Stimulated activated naive B cell treated with anti-CD40 and anti-IgM and Interleukin-4, amounts not matched to agents 10 μg/mL and 1 μg/mL and 100 μg/mL, for 72 hours (primary cell): ENCODE data around the gene DEPP1.
A peak's percentile ranks its signal among the peaks of the same experiment; 100 is the strongest.

ENCODE experiments used
- ATAC-seq, 2 donors: fragments of 150-1000 bp; cut with Tn5 transposase; replicated peaks; 2 replicates each; pipeline ENCODE4 v1.10.0; 2021; ENCODE audit warnings: moderate library complexity in 1 of 2
- DNase-seq: peaks from one replicate; pipeline ENCODE4 v3.0.0; 2021
- H3K27ac Mint-ChIP-seq: one replicate; pipeline ENCODE4 v1.8.0; 2022; ENCODE audit warnings: mild to moderate bottlenecking, mixed read lengths
- H3K27me3 Mint-ChIP-seq, 2 donors: one replicate each; pipeline ENCODE4 v1.8.0; 2022; ENCODE audit warnings: mixed read lengths in 2 of 2
- H3K36me3 Mint-ChIP-seq, 2 donors: one replicate each; pipeline ENCODE4 v1.8.0; 2022; ENCODE audit warnings: mixed read lengths in 2 of 2, mild to moderate bottlenecking in 1 of 2
- H3K4me1 Mint-ChIP-seq, 2 donors: one replicate each; pipeline ENCODE4 v1.8.0; 2022; ENCODE audit warnings: mixed read lengths in 2 of 2, mild to moderate bottlenecking in 1 of 2
- H3K4me3 Mint-ChIP-seq, 2 donors: one replicate each; pipeline ENCODE4 v1.8.0; 2022; ENCODE audit warnings: mild to moderate bottlenecking in 2 of 2, mixed read lengths in 2 of 2, moderate library complexity in 1 of 2
- H3K9me3 Mint-ChIP-seq, 2 donors: one replicate each; pipeline ENCODE4 v1.8.0; 2022; ENCODE audit warnings: mixed read lengths in 2 of 2, mild to moderate bottlenecking in 1 of 2

DEPP1 gene

GRCh38 chr10:44952779-44953231 is 25.8 kb downstream of the DEPP1 start:
- Mint-ChIP-seq H3K27me3 (no peaks in the 10 kb centered on the region), H3K36me3 (peaks cover 19 to 33% of the 10 kb centered on the region in 2 donors), H3K9me3 (no peaks in the 10 kb centered on the region), H3K4me1 (peaks cover 45 to 61% of the 10 kb centered on the region in 2 donors), H3K4me3 (no peak overlapping the region), H3K27ac (no peak overlapping the region)
- ATAC-seq (no peak), DNase-seq (no peak)

DNA sequence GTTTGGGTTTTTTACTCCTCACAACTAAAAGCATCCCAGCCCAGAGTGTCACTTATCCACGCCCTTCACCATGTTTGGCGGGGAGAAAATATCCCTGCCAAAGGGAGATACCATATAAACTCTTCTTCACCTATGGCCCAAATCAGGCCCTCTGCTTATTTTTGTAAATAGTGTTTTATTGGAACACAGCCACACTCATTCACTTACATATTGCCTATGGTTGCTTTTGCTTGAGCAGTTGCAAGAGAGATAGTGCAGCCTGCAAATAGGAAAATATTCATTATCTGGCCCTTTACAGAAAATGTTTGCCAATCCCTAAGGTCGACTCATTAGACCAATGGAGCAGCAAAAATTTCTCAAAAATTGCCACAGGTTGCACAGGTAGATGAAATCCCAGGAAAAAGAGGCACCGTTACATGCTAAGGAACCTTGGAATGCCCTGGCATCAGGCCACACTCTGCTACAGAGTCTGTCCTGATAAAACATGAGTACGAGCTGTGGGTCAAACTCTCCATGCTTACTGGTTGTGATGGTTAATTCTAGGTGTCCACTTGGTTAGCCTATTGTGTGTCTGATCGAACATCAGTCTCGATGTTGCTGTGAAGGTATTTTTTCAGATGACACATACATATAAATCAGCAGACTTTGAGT is 26.9 kb downstream of the DEPP1 start:
- Mint-ChIP-seq H3K36me3 (peaks cover 17 to 24% of the 10 kb centered on the region in 2 donors), H3K27me3 (no peaks in the 10 kb centered on the region), H3K27ac (no peak overlapping the region), H3K9me3 (no peaks in the 10 kb centered on the region), H3K4me3 (no peak overlapping the region), H3K4me1 (peaks cover 50 to 60% of the 10 kb centered on the region in 2 donors)
- DNase-seq (no peak), ATAC-seq (no peak)

DNA sequence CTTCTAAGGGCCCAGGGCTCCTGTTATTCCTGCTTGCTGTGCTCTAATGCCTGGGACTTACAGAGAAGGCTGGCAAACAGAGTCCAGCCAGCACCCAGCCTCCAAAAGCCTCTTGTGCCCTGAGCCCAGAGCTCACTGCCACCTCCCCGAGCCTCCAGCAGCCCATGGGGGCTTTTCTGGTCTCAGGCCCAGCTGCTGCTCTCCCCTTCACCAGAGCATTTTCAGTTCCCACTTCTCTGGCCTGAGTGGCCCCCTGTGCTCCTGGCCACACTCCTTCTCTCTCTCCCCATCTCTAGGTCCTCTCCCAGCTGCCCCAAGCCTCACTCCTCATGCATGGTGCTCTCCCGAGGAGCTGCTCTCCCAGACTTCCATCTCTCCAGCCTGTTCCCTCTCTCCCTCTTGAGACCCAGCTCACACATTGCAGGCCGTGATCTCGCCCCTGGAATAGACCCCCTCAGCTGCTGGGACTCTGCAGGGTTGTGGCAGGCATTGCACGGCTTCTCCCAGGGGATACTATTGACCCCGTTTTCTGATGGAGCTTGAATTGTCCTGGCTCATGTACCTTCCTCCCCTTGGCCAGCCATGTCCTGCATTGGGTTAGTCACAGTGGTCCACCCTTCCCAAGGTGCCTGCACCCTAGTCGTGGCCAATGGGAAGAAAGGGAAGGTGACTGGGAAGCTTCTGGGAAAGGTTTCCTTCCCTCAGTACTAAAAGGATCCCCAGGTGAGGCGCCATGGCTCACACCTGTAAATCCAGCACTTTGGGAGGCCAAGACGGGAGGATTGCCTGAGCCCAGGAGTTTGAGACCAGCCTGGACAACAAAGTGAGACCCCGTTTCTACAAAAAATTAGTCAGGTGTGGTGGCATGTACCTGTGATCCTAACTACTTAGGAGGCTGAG is 28.0 kb downstream of the DEPP1 start:
- Mint-ChIP-seq H3K27me3 (no peaks in the 10 kb centered on the region), H3K36me3 (peaks cover 14 to 19% of the 10 kb centered on the region in 2 donors), H3K4me1 (peaks cover 51 to 60% of the 10 kb centered on the region in 2 donors), H3K4me3 (peak overlapping the region; percentile 8 to 12), H3K9me3 (peaks cover 0 to 9% of the 10 kb centered on the region in 2 donors), H3K27ac (peak overlapping the region; percentile 33)
- DNase-seq (no peak), ATAC-seq (peak; percentile 29 to 30)

- no peak for ATAC-seq
- H3K4me3 Mint-ChIP-seq = peak overlapping the region in 1 of 2 donors; percentile 5
- H3K27me3 Mint-ChIP-seq = no peaks in the 10 kb centered on the region
- H3K9me3 Mint-ChIP-seq = peaks cover 2 to 13% of the 10 kb centered on the region in 2 donors
- H3K27ac Mint-ChIP-seq = no peak overlapping the region
- peaks cover 16 to 24% of the 10 kb centered on the region in 2 donors for H3K36me3 Mint-ChIP-seq
- no peak for DNase-seq
- peaks cover 51 to 58% of the 10 kb centered on the region in 2 donors for H3K4me1 Mint-ChIP-seq
These were observed 28.7 kb downstream of the DEPP1 start for GRCh38 chr10:44949915-44950314.

DNA sequence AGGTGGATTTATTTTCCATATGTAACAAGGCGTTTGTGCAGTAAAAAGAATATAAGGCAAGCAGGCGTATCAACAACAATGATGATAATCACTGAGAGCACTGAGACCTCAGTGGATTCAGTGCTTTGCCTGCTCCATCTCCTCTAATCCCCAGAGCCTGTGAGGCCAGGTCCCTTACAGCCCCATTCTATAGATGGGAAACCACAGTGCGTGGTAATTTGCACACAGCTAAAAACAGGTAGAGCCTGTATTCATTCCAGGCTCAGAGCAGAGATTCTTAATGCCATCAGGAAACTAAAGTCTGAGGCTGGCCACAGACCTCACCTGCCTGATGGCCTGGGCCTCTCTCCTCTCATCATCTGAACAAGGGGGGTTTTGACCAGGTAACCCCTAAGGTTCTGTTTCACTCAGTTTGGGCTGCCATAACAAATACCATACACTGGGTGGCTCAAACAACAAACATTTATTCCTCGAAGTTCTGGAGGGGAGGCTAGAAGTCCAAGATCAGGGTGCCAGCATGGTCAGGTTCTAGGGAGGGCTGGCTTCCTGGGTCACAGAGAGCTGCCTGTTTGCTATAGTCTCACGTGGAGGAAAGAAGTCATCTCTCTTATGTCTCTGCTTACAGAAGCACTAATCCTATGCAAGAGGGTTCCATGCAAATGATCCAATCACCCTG is 29.3 kb downstream of the DEPP1 start:
- no peaks in the 10 kb centered on the region for H3K27me3 Mint-ChIP-seq
- H3K36me3 Mint-ChIP-seq = peaks cover 17 to 26% of the 10 kb centered on the region in 2 donors
- H3K4me3 Mint-ChIP-seq = peak overlapping the region in 1 of 2 donors; percentile 47
- peaks cover 6 to 19% of the 10 kb centered on the region in 2 donors for H3K9me3 Mint-ChIP-seq
- peak in 1 of 2 donors; percentile 10 for ATAC-seq
- DNase-seq = no peak
- peaks cover 48 to 53% of the 10 kb centered on the region in 2 donors for H3K4me1 Mint-ChIP-seq
- H3K27ac Mint-ChIP-seq = peak overlapping the region; percentile 68

DNA sequence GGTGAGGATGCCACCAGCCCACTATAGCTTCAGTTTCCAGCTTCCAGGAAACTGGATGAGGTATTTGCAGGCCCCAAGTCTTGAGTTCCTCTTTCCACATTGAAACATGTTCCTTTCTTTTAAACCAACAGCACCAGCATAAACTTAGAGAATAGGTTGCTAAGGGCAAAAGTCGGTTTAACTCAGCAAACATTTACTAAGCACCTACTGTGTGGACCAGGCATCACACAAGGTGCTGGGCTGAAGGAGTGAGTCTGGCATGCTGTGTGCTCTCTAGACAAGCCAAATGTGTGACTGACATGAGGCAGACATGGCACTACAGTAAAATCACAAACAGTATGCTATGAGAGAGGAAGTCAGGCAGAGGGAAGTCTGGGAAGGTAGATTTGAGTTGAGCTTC is 30.0 kb downstream of the DEPP1 start:
- Mint-ChIP-seq H3K27me3 (no peaks in the 10 kb centered on the region), H3K4me3 (peak overlapping the region in 1 of 2 donors; percentile 47), H3K36me3 (peaks cover 17 to 27% of the 10 kb centered on the region in 2 donors), H3K9me3 (peaks cover 9 to 23% of the 10 kb centered on the region in 2 donors), H3K4me1 (peaks cover 48 to 53% of the 10 kb centered on the region in 2 donors), H3K27ac (peak overlapping the region; percentile 68)
- DNase-seq = no peak
- ATAC-seq = peak in 1 of 2 donors; percentile 26

GRCh38 chr10:44947371-44948152 is 31.0 kb downstream of the DEPP1 start:
- ATAC-seq = peak; percentile 81 to 87
- DNase-seq = peak; percentile 70
- Mint-ChIP-seq H3K9me3 (peaks cover 11 to 23% of the 10 kb centered on the region in 2 donors), H3K36me3 (peaks cover 14 to 21% of the 10 kb centered on the region in 2 donors), H3K4me3 (peak overlapping the region; percentile 5 to 14), H3K27me3 (no peaks in the 10 kb centered on the region), H3K4me1 (peaks cover 45 to 53% of the 10 kb centered on the region in 2 donors), H3K27ac (peak overlapping the region; percentile 68)

GRCh38 chr10:44946205-44946604 is 32.4 kb downstream of the DEPP1 start:
- DNase-seq (no peak), ATAC-seq (peak; percentile 72)
- H3K27ac Mint-ChIP-seq = peak overlapping the region; percentile 90
- H3K27me3 Mint-ChIP-seq = no peaks in the 10 kb centered on the region
- H3K9me3 Mint-ChIP-seq = peaks cover 11 to 23% of the 10 kb centered on the region in 2 donors
- peaks cover 13 to 20% of the 10 kb centered on the region in 2 donors for H3K36me3 Mint-ChIP-seq
- peak overlapping the region; percentile 46 to 57 for H3K4me3 Mint-ChIP-seq
- H3K4me1 Mint-ChIP-seq = peaks cover 44 to 49% of the 10 kb centered on the region in 2 donors

DNA sequence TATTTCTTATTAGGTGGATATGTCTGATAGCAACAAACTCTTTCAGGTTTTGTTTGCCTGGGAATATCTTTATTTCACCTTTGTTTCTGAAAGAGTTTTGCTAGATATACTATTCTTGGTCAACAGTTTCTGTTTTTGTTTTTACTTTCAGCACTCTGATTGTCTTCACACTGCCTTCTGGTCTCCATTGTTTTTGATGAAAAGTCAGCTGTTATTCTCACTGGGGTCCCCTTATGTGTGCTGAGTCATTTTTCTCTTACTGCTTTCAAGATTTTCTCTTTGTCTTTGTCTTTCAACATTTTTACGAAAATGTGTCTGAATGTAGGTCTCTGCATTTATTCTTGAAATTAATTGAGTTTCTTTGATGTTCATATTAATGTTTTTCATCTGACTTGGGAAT is 34.3 kb downstream of the DEPP1 start:
- Mint-ChIP-seq H3K9me3 (peaks cover 11 to 23% of the 10 kb centered on the region in 2 donors), H3K36me3 (peaks cover 11 to 20% of the 10 kb centered on the region in 2 donors), H3K27ac (no peak overlapping the region), H3K27me3 (no peaks in the 10 kb centered on the region), H3K4me1 (peaks cover 27 to 31% of the 10 kb centered on the region in 2 donors), H3K4me3 (no peak overlapping the region)
- DNase-seq (no peak), ATAC-seq (no peak)

- H3K27ac Mint-ChIP-seq = no peak overlapping the region
- no peak overlapping the region for H3K4me3 Mint-ChIP-seq
- H3K9me3 Mint-ChIP-seq = peaks cover 8 to 17% of the 10 kb centered on the region in 2 donors
- H3K4me1 Mint-ChIP-seq = peaks cover 12% of the 10 kb centered on the region in 2 donors
- H3K36me3 Mint-ChIP-seq = peaks cover 4 to 7% of the 10 kb centered on the region in 2 donors
- no peak for DNase-seq
- peaks cover 0 to 4% of the 10 kb centered on the region in 2 donors for H3K27me3 Mint-ChIP-seq
- no peak for ATAC-seq
These were observed 38.8 kb downstream of the DEPP1 start for GRCh38 chr10:44939691-44940401.

- Mint-ChIP-seq H3K27ac (no peak overlapping the region), H3K4me1 (peaks cover 14 to 15% of the 10 kb centered on the region in 2 donors), H3K9me3 (peaks cover 2 to 8% of the 10 kb centered on the region in 2 donors), H3K36me3 (no peaks in the 10 kb centered on the region), H3K4me3 (no peak overlapping the region), H3K27me3 (peaks cover 0 to 4% of the 10 kb centered on the region in 2 donors)
- DNase-seq (no peak), ATAC-seq (no peak)
These were observed 39.7 kb downstream of the DEPP1 start for GRCh38 chr10:44938956-44939355.

GRCh38 chr10:44937196-44938005 is 41.2 kb downstream of the DEPP1 start:
- peaks cover 0 to 8% of the 10 kb centered on the region in 2 donors for H3K9me3 Mint-ChIP-seq
- DNase-seq (no peak), ATAC-seq (no peak)
- peaks cover 0 to 4% of the 10 kb centered on the region in 2 donors for H3K27me3 Mint-ChIP-seq
- H3K36me3 Mint-ChIP-seq = no peaks in the 10 kb centered on the region
- H3K27ac Mint-ChIP-seq = no peak overlapping the region
- H3K4me3 Mint-ChIP-seq = no peak overlapping the region
- H3K4me1 Mint-ChIP-seq = peaks cover 16 to 20% of the 10 kb centered on the region in 2 donors
